Activated naive CD8-positive, alpha-beta T cell (primary cell): ENCODE results near the gene MRPL46.
A peak's percentile ranks its signal among the peaks of the same experiment; 100 is the strongest.

Source experiments
- H3K27ac Mint-ChIP-seq: one replicate; pipeline ENCODE4 v1.8.0; 2021; ENCODE audit warnings: mixed read lengths
- H3K27me3 Mint-ChIP-seq: one replicate; pipeline ENCODE4 v1.8.0; 2021; ENCODE audit warnings: mixed read lengths
- H3K36me3 Mint-ChIP-seq: one replicate; pipeline ENCODE4 v1.8.0; 2021; ENCODE audit warnings: mixed read lengths
- H3K4me1 Mint-ChIP-seq: one replicate; pipeline ENCODE4 v1.8.0; 2021; ENCODE audit warnings: low read depth, mixed read lengths
- H3K4me3 Mint-ChIP-seq: one replicate; pipeline ENCODE4 v1.8.0; 2021; ENCODE audit warnings: mild to moderate bottlenecking, mixed read lengths
- H3K9me3 Mint-ChIP-seq: one replicate; pipeline ENCODE4 v1.8.0; 2021; ENCODE audit warnings: low read depth, mixed read lengths

The MRPL46 gene

GRCh38 chr15:88467073-88467934 lies at the start of gene MRPL46, which contains the start of gene MRPS11:
Gene MRPL46 (minus strand): TSS chr15:88467388. CDS start chr15:88467377, 11 bp downstream.
Gene MRPS11 (plus strand): TSS chr15:88467708. CDS start chr15:88467718, 10 bp downstream.
- Mint-ChIP-seq H3K4me3 (peak within 1 kb of the TSS; percentile 96), H3K9me3 (no peaks in the 10 kb centered on the region), H3K27ac (peak within 1 kb of the TSS; percentile 99), H3K36me3 (peaks cover 6% of the 10 kb centered on the region), H3K4me1 (peaks cover 34% of the 10 kb centered on the region), H3K27me3 (no peaks in the 10 kb centered on the region)

DNA sequence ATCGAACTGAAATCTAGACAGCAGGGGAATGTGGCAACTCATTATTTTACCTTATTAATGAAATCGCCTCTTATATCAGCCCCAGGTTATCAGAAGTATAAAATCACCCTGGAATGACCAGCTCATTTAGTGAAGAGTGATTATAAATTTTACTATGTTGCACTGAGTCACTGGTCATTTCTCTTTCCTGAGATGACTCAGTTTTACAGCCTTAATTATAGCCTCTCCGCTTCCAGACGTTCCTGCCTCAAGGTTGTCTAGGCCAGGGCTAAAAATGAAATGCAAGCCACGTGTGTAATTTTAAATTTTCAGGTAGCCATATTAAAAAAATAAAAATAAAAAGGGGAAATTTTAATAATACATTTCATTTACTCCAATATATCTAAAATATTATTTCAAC lies 46.0 kb upstream of the MRPL46 start:
- Mint-ChIP-seq H3K27me3 (no peaks in the 10 kb centered on the region), H3K27ac (no peak overlapping the region), H3K36me3 (peaks cover 22% of the 10 kb centered on the region), H3K4me1 (no peaks in the 10 kb centered on the region), H3K9me3 (no peaks in the 10 kb centered on the region), H3K4me3 (no peak overlapping the region)

DNA sequence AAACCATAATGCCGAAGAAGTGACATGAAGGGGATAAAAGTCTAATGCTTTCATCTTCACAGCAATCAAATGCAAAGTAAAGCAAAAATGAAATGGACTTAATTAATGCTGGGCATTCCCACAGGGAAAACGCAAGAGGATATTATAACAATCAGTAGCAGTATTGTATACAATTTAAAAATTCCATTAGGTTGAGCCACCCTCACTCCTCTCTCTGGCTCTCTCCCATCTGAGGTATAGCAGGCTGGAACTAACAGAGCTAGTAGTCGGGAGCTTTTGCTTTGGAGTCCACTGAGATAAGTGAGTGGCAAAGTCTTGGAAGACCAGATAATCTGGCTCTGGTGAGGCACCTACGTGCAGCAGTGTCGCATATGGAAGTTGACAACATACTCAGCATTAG lies 45.4 kb upstream of the MRPL46 start:
- H3K4me3 Mint-ChIP-seq: no peak overlapping the region
- peaks cover 22% of the 10 kb centered on the region for H3K36me3 Mint-ChIP-seq

DNA sequence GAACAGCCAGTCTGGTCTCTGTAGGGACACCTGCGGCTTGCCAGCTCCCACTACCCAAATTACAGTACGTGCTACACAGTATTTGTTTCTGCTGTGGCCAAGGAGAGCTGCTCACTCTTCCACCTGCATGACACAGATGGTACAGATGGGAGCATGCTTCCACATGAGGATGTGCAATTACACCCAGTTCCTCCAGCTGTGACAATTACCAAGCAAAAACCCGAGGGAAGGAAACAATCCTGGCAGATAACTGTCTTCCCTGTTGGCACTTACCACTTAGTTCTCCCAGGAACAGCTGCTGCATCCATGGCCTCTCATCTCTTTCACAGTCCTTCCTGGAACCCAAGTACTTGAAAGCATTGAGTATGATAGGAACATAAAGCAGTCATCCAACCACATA lies 44.9 kb upstream of the MRPL46 start:
- H3K27ac Mint-ChIP-seq: no peak overlapping the region
- no peak overlapping the region for H3K4me3 Mint-ChIP-seq
- no peaks in the 10 kb centered on the region for H3K9me3 Mint-ChIP-seq
- H3K27me3 Mint-ChIP-seq: no peaks in the 10 kb centered on the region
- H3K4me1 Mint-ChIP-seq: no peaks in the 10 kb centered on the region
- H3K36me3 Mint-ChIP-seq: peaks cover 25% of the 10 kb centered on the region

More for the DNA sequence above, 45.4 kb upstream of the MRPL46 start:
- no peaks in the 10 kb centered on the region for H3K4me1 Mint-ChIP-seq
- no peak overlapping the region for H3K27ac Mint-ChIP-seq
- no peaks in the 10 kb centered on the region for H3K9me3 Mint-ChIP-seq
- H3K27me3 Mint-ChIP-seq: no peaks in the 10 kb centered on the region

DNA sequence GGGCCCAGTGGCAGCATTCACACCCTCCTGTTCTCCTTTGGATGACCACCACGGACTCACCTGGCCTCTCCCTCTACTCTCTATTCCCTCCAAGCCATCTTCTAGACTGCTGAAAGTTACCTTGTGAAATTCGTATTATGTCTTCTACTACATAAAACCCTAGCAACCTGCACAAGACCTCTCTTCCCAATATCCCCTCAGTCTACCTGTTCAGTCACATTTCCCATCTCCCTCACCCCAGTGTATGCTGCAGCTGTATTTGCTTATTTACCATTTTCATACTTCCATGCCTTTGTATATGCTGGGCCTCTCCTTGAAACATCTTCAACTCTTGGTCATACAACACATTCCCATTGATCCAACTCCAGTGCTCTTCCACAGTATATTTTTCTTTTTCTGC lies 44.0 kb upstream of the MRPL46 start:
- Mint-ChIP-seq H3K4me3 (no peak overlapping the region), H3K36me3 (peaks cover 25% of the 10 kb centered on the region), H3K27me3 (no peaks in the 10 kb centered on the region), H3K27ac (no peak overlapping the region), H3K9me3 (no peaks in the 10 kb centered on the region), H3K4me1 (no peaks in the 10 kb centered on the region)

GRCh38 chr15:88509964-88510363 lies 42.8 kb upstream of the MRPL46 start:
- Mint-ChIP-seq H3K4me1 (no peaks in the 10 kb centered on the region), H3K27me3 (no peaks in the 10 kb centered on the region), H3K36me3 (peaks cover 28% of the 10 kb centered on the region), H3K27ac (no peak overlapping the region), H3K9me3 (no peaks in the 10 kb centered on the region), H3K4me3 (no peak overlapping the region)

DNA sequence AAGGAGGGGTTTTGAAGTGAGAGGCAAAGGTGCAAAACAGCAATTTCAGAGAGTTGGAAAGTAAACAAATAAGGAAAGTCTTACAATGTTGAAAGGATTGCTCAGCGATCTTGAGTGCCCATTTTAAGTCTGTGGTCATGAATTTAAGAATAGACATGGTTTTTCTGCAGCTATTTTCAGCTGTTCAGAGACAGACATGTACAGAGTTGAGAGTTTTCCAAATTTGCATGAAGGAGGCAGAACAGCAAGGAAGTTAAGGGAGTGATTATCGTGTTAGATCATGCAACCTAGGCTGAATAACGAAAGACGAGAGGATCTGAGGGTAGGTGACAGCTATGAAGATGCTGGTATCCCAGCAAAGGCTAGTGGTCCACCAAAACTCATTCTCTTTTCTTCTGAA lies 42.1 kb upstream of the MRPL46 start:
- no peak overlapping the region for H3K4me3 Mint-ChIP-seq
- no peaks in the 10 kb centered on the region for H3K9me3 Mint-ChIP-seq
- no peaks in the 10 kb centered on the region for H3K27me3 Mint-ChIP-seq
- H3K27ac Mint-ChIP-seq: no peak overlapping the region
- H3K36me3 Mint-ChIP-seq: peaks cover 28% of the 10 kb centered on the region
- no peaks in the 10 kb centered on the region for H3K4me1 Mint-ChIP-seq

GRCh38 chr15:88506628-88507027 lies 39.4 kb upstream of the MRPL46 start:
- Mint-ChIP-seq H3K4me1 (no peaks in the 10 kb centered on the region), H3K4me3 (no peak overlapping the region), H3K27me3 (no peaks in the 10 kb centered on the region), H3K9me3 (no peaks in the 10 kb centered on the region), H3K36me3 (peaks cover 21% of the 10 kb centered on the region), H3K27ac (no peak overlapping the region)

DNA sequence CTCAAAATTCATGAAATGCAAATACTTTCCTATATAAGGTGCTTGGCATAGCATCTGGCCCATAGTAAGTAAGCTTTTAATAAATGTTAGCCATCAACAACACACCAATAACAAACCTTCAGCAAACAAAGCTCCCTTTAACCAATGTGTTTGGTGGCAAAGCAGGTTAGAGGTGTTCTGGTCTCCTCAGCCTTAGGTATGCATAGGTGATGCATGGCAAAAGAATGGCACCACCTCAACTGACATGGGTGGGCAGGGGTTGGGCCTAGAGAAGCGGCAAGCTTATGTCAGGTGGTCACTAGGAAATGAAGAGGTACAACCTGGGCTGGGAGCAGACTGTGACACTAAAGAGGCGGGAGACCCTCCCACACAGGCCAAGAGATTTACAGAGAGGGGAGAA lies 38.5 kb upstream of the MRPL46 start:
- Mint-ChIP-seq H3K36me3 (peaks cover 15% of the 10 kb centered on the region), H3K27ac (no peak overlapping the region), H3K4me1 (no peaks in the 10 kb centered on the region), H3K27me3 (no peaks in the 10 kb centered on the region), H3K9me3 (no peaks in the 10 kb centered on the region), H3K4me3 (no peak overlapping the region)

- no peaks in the 10 kb centered on the region for H3K4me1 Mint-ChIP-seq
- H3K27ac Mint-ChIP-seq: no peak overlapping the region
- H3K36me3 Mint-ChIP-seq: peaks cover 8% of the 10 kb centered on the region
- no peaks in the 10 kb centered on the region for H3K9me3 Mint-ChIP-seq
- no peak overlapping the region for H3K4me3 Mint-ChIP-seq
- H3K27me3 Mint-ChIP-seq: no peaks in the 10 kb centered on the region
Measured at GRCh38 chr15:88504445-88504844, 37.3 kb upstream of the MRPL46 start.

- Mint-ChIP-seq H3K4me3 (no peak overlapping the region), H3K27me3 (no peaks in the 10 kb centered on the region), H3K9me3 (no peaks in the 10 kb centered on the region), H3K36me3 (peaks cover 5% of the 10 kb centered on the region), H3K4me1 (no peaks in the 10 kb centered on the region), H3K27ac (no peak overlapping the region)
Measured at GRCh38 chr15:88498996-88499395, 31.8 kb upstream of the MRPL46 start.

DNA sequence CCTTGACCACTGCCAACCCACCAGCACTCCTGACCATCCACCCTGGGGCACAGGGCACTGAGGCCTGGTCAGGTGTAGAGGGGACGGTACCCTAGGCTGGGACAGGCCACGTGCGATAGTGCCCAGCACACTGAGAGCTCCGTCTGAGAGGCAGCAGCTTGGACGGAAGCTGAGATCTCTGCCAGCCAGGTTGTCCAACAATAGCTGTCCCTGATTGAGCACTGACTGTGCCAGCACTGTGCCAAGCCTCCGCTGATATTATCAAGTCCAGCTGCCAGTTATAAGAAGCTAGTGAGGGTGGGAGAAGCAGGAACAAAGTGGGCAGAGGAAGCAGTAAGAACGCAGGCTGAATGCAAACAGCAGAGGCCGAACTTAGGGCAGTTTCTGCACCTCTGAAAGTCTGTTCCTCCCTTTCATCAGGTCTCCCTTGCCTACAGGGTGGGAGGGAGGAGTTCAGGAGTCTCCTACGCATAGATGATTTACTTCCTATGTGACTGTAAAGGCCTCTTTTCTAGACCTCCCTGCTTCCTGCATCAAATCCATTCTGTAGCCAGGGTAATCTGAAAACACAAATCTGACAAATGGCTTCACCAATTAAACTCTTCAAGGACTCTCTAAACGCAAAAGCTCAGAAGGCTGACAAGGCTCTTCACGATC lies 30.0 kb upstream of the MRPL46 start:
- Mint-ChIP-seq H3K4me3 (no peak overlapping the region), H3K4me1 (no peaks in the 10 kb centered on the region), H3K27ac (no peak overlapping the region), H3K9me3 (no peaks in the 10 kb centered on the region), H3K27me3 (no peaks in the 10 kb centered on the region), H3K36me3 (peaks cover 5% of the 10 kb centered on the region)

- H3K4me1 Mint-ChIP-seq: no peaks in the 10 kb centered on the region
- H3K36me3 Mint-ChIP-seq: peaks cover 5% of the 10 kb centered on the region
- no peak overlapping the region for H3K4me3 Mint-ChIP-seq
- H3K27me3 Mint-ChIP-seq: no peaks in the 10 kb centered on the region
- no peak overlapping the region for H3K27ac Mint-ChIP-seq
- H3K9me3 Mint-ChIP-seq: no peaks in the 10 kb centered on the region
Measured at GRCh38 chr15:88493844-88494243, 26.7 kb upstream of the MRPL46 start.

- Mint-ChIP-seq H3K27me3 (no peaks in the 10 kb centered on the region), H3K4me1 (no peaks in the 10 kb centered on the region), H3K9me3 (no peaks in the 10 kb centered on the region), H3K27ac (no peak overlapping the region), H3K4me3 (no peak overlapping the region), H3K36me3 (no peaks in the 10 kb centered on the region)
Measured at GRCh38 chr15:88491158-88491557, 24.0 kb upstream of the MRPL46 start.

DNA sequence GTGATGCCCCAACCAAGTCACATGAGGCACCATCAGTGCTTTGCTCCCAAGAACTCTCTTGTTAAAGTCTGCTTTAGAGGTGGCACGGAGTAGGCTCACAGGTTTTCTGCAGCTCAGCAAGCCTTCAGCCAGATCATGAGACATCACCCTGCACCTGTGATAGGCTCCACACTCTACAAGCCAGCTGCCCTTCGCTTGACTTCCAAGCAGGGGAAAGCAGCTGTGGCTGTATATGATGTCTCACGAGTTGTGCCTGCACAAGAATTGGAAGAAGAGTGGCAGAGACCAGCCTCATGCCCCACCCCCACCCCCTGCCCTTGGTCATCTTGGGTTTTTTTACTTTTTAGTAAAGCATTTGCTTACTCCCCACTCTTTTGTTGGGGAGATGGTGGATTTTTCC lies 22.8 kb upstream of the MRPL46 start:
- Mint-ChIP-seq H3K4me3 (no peak overlapping the region), H3K27me3 (no peaks in the 10 kb centered on the region), H3K27ac (no peak overlapping the region), H3K9me3 (no peaks in the 10 kb centered on the region), H3K36me3 (no peaks in the 10 kb centered on the region), H3K4me1 (no peaks in the 10 kb centered on the region)
